T-cell (primary cell): ENCODE measurements around the gene MIOX. TPM values are rescaled to one million over a fixed set of nuclear protein-coding genes. Genes with fewer than 3 reads are reported as not detected.

ENCODE experiments used
- ATAC-seq, 4 experiments: fragments of 200-7000 bp in 3 of 4; fragments of 150-1000 bp in 1 of 4; cut with Tn5 transposase; replicated peaks in 1 of 4; 1 replicate in 3 of 4; 2 replicates in 1 of 4; pipeline ENCODE4 v1.10.0; 2021; ENCODE audit warnings: moderate library complexity in 3 of 4, mild to moderate bottlenecking in 2 of 4, moderate number of reproducible peaks in 1 of 4
- CTCF ChIA-PET, 2 donors: fragments of 300-600 bp; sonication (Branson Sonifier 250); formaldehyde crosslinking; loops; one replicate each; lab custom pipeline; 2022; ENCODE audit warnings: antibody characterized with exemption in 2 of 2; lab: Charles Lee
- POLR2A ChIA-PET, 2 donors: fragments of 300-600 bp; sonication (Branson Sonifier 250); formaldehyde crosslinking; loops; one replicate each; lab custom pipeline; 2022; ENCODE audit warnings: antibody characterized with exemption in 2 of 2; lab: Charles Lee
- DNase-seq, 35 experiments: peaks; one replicate each; pipeline versions ENCODE4 v3.0.0 to v3.0.0-alpha.2; 2013 to 2023
- H3K27ac ChIP-seq: one replicate; pipeline ENCODE4 v1.5.1; 2013; ENCODE audit warnings: low read length
- H3K27me3 ChIP-seq, 2 experiments: replicated peaks in 1 of 2; 1 replicate in 1 of 2; 2 replicates in 1 of 2; pipeline versions ENCODE4 v1.6.1 to v1.7.0; 2013; ENCODE audit warnings: low read length in 1 of 2, mixed read lengths in 1 of 2; ENCODE audit not compliant: control insufficient read depth in 2 of 2, insufficient read depth in 2 of 2; ENCODE audit errors: extremely low read depth in 1 of 2
- H3K36me3 ChIP-seq, 2 donors: 1 replicate in 1 of 2; 2 replicates in 1 of 2; pipeline versions ENCODE4 v1.6.1 to v1.7.0; 2013; ENCODE audit warnings: low read length in 1 of 2; ENCODE audit not compliant: control insufficient read depth in 2 of 2, insufficient read depth in 1 of 2; ENCODE audit errors: extremely low read depth in 1 of 2
- H3K4me1 ChIP-seq, 2 experiments: 1 replicate in 1 of 2; 2 replicates in 1 of 2; pipeline versions ENCODE4 v1.6.1 to v1.7.0; 2013; ENCODE audit warnings: low read length in 2 of 2, mixed read lengths in 1 of 2; ENCODE audit not compliant: insufficient read depth in 2 of 2, control insufficient read depth in 1 of 2; ENCODE audit errors: extremely low read depth in 1 of 2
- H3K4me3 ChIP-seq, 2 donors: 1 replicate in 1 of 2; 2 replicates in 1 of 2; pipeline versions ENCODE4 v1.5.1 to v1.7.0; 2013; ENCODE audit warnings: mild to moderate bottlenecking in 2 of 2, low read length in 1 of 2, moderate library complexity in 1 of 2; ENCODE audit not compliant: control insufficient read depth in 1 of 2; ENCODE audit errors: extremely low read depth in 1 of 2
- H3K9me3 ChIP-seq: 2 replicates; pipeline ENCODE4 v1.7.0; 2013
- H3K27ac Mint-ChIP-seq, 2 donors: one replicate each; pipeline ENCODE4 v1.8.0; 2020 to 2021; ENCODE audit warnings: mild to moderate bottlenecking in 2 of 2, mixed read lengths in 2 of 2
- H3K27me3 Mint-ChIP-seq, 2 donors: one replicate each; pipeline ENCODE4 v1.8.0; 2021 to 2022; ENCODE audit warnings: mixed read lengths in 2 of 2
- H3K36me3 Mint-ChIP-seq: one replicate; pipeline ENCODE4 v1.8.0; 2021; ENCODE audit warnings: mixed read lengths
- H3K4me1 Mint-ChIP-seq, 3 donors: one replicate each; pipeline ENCODE4 v1.8.0; 2020 to 2022; ENCODE audit warnings: mixed read lengths in 3 of 3, mild to moderate bottlenecking in 1 of 3
- H3K4me3 Mint-ChIP-seq, 3 donors: one replicate each; pipeline ENCODE4 v1.8.0; 2020 to 2022; ENCODE audit warnings: mild to moderate bottlenecking in 3 of 3, mixed read lengths in 3 of 3, moderate library complexity in 3 of 3
- H3K9me3 Mint-ChIP-seq, 3 donors: one replicate each; pipeline ENCODE4 v1.8.0; 2020 to 2022; ENCODE audit warnings: mixed read lengths in 3 of 3
- WGBS: methylation state at CpG from one replicate; pipeline ENCODE4 v1.1.5; 2013; ENCODE audit warnings: missing lambda C conversion rate; ENCODE audit not compliant: insufficient coverage; 5-methylcytosine and 5-hydroxymethylcytosine counted together
- total RNA-seq, 35 experiments: library from RNA in 6 of 35; stranded (reverse) in 6 of 35; fragments of 120-200 nt in 1 of 35; gene quantifications; one replicate each; pipeline versions ENCODE4 v1.2.1 to v1.2.4 and lab custom pipeline; 2013 to 2026

Gene MIOX
- total RNA-seq, 5 donors from 2014 or later (not counting 1 experiment from before 2014, with no cell fraction given): 0.36 to 0.70 (median 0.54) TPM; not detected in 1

GRCh38 chr22:50445071-50445879, 41.4 kb upstream of the MIOX start:
- CTCF ChIA-PET: no interaction called here
- H3K4me3 Mint-ChIP-seq: peak overlapping the region in 1 of 3 donors; percentile 52
- WGBS: 30% methylated on average over 3 of the region's 30 CpGs
- peaks cover 20 to 30% (median 28%) of the 10 kb centered on the region in 3 donors for H3K4me1 Mint-ChIP-seq
- no peaks in the 10 kb centered on the region for H3K9me3 Mint-ChIP-seq
- no peaks in the 10 kb centered on the region for H3K9me3 ChIP-seq
- DNase-seq (peak in 24 of 35 experiments; percentile 18 to 62 (median 34)), ATAC-seq (peak; percentile 43 to 50 (median 45))
- peak overlapping the region; percentile 43 for H3K27ac ChIP-seq
- POLR2A ChIA-PET: interaction anchor here in 1 of 2 donors (0.6 kb wide), 1 partner anchor 90 kb away, joined by 9 read pairs; no protein-coding TSS in a partner anchor
- H3K27me3 Mint-ChIP-seq: no peaks in the 10 kb centered on the region
- no peaks in the 10 kb centered on the region for H3K27me3 ChIP-seq
- H3K4me3 ChIP-seq: no peak overlapping the region
- peaks cover 14 to 47% of the 10 kb centered on the region in 2 donors for H3K36me3 ChIP-seq
- peaks cover 17% of the 10 kb centered on the region for H3K36me3 Mint-ChIP-seq
- peaks cover 8 to 55% of the 10 kb centered on the region in 2 experiments for H3K4me1 ChIP-seq
- H3K27ac Mint-ChIP-seq: peak overlapping the region; percentile 74 to 79

- no peaks in the 10 kb centered on the region for H3K9me3 ChIP-seq
- 91% methylated on average over 8 of the region's 17 CpGs for WGBS
- ATAC-seq (no peak), DNase-seq (no peak)
- no peaks in the 10 kb centered on the region for H3K27me3 ChIP-seq
- ChIA-PET CTCF (no interaction called here), POLR2A (interaction anchor here in 1 of 2 donors (0.6 kb wide), 1 partner anchor 38 kb away, joined by 7 read pairs; no protein-coding TSS in a partner anchor)
- H3K4me1 ChIP-seq: peaks cover 8 to 55% of the 10 kb centered on the region in 2 experiments
- H3K27me3 Mint-ChIP-seq: no peaks in the 10 kb centered on the region
- peak overlapping the region; percentile 74 to 79 for H3K27ac Mint-ChIP-seq
- H3K4me3 ChIP-seq: no peak overlapping the region
- peak overlapping the region in 1 of 3 donors; percentile 52 for H3K4me3 Mint-ChIP-seq
- peaks cover 20 to 48% of the 10 kb centered on the region in 2 donors for H3K36me3 ChIP-seq
- H3K27ac ChIP-seq: peak overlapping the region; percentile 43
- H3K4me1 Mint-ChIP-seq: peaks cover 21 to 33% (median 28%) of the 10 kb centered on the region in 3 donors
- peaks cover 20% of the 10 kb centered on the region for H3K36me3 Mint-ChIP-seq
- H3K9me3 Mint-ChIP-seq: no peaks in the 10 kb centered on the region
Observed at GRCh38 chr22:50445880-50446707, 40.6 kb upstream of the MIOX start.

DNA sequence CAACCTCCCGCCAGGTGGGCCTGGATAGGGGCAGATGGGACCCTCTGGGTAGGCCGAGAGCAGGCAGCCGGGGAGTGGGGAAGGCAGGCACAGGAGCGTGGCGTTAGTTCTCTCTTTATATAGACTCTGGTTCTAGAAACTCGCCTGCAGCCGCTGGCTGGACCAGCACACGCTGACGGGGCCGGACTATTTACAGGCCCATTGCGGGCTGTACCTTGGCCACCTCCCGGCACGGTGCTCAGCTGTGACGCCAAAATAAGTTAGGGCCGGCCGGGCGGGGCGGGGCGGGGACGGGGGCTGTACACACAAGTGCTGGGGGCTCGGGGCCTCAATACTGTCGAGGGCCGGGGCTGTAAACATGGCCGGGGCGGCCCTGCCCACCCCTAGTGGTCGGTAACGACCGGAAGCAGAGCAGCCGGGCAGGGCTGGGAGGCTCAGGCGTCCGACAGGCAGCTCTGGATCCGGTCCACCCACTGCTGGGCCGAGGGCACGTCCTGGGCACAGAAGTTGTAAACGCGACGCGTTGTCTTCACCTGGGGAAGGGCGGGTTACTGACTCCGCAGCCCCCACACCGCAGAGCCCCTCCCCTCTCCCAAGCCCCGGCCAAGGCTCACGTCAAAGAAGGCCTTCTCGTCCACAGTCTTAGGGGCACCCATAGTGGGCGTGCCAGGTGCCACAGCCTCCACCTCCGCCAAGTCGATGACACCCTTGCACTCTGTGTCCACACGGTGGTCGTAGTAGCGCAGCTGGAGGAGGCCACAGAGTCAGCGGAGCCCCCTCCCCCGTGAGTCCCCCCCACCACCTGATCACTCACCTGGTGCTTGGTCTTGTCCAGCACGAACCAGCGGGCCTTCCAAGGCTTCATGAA, 39.7 kb upstream of the MIOX start:
- Mint-ChIP-seq H3K4me1 (peaks cover 25 to 33% (median 31%) of the 10 kb centered on the region in 3 donors), H3K27ac (no peak overlapping the region), H3K9me3 (no peaks in the 10 kb centered on the region), H3K4me3 (no peak overlapping the region), H3K27me3 (no peaks in the 10 kb centered on the region), H3K36me3 (peaks cover 25% of the 10 kb centered on the region)
- no peaks in the 10 kb centered on the region for H3K27me3 ChIP-seq
- H3K36me3 ChIP-seq: peaks cover 20 to 47% of the 10 kb centered on the region in 2 donors
- CTCF ChIA-PET: no interaction called here
- no peaks in the 10 kb centered on the region for H3K9me3 ChIP-seq
- POLR2A ChIA-PET: interaction anchor here in 1 of 2 donors (0.6 kb wide), 1 partner anchor 39 kb away, joined by 7 read pairs; no protein-coding TSS in a partner anchor
- H3K4me3 ChIP-seq: no peak overlapping the region
- H3K27ac ChIP-seq: no peak overlapping the region
- 95% methylated on average over 40 of the region's 54 CpGs for WGBS
- no peak for DNase-seq
- ATAC-seq: no peak
- H3K4me1 ChIP-seq: peaks cover 8 to 55% of the 10 kb centered on the region in 2 experiments

- Histone ChIP-seq H3K36me3 (peaks cover 20 to 49% of the 10 kb centered on the region in 2 donors), H3K27ac (no peak overlapping the region), H3K4me1 (peaks cover 8 to 55% of the 10 kb centered on the region in 2 experiments), H3K9me3 (no peaks in the 10 kb centered on the region), H3K27me3 (no peaks in the 10 kb centered on the region), H3K4me3 (no peak overlapping the region)
- DNase-seq: no peak
- POLR2A ChIA-PET: no interaction called here
- peak overlapping the region in 1 of 2 donors; percentile 51 for H3K27ac Mint-ChIP-seq
- no peaks in the 10 kb centered on the region for H3K27me3 Mint-ChIP-seq
- peaks cover 28% of the 10 kb centered on the region for H3K36me3 Mint-ChIP-seq
- H3K4me1 Mint-ChIP-seq: peaks cover 25 to 35% (median 33%) of the 10 kb centered on the region in 3 donors
- H3K9me3 Mint-ChIP-seq: no peaks in the 10 kb centered on the region
- ATAC-seq: no peak
- H3K4me3 Mint-ChIP-seq: no peak overlapping the region
- CTCF ChIA-PET: no interaction called here
- WGBS: 88% methylated on average over 9 of the region's 27 CpGs
Observed at GRCh38 chr22:50447576-50448551, 38.8 kb upstream of the MIOX start.

GRCh38 chr22:50452649-50453048, 34.0 kb upstream of the MIOX start:
- Histone ChIP-seq H3K4me3 (no peak overlapping the region), H3K4me1 (peaks cover 0 to 18% of the 10 kb centered on the region in 2 experiments), H3K27me3 (no peaks in the 10 kb centered on the region), H3K36me3 (peaks cover 34 to 71% of the 10 kb centered on the region in 2 donors), H3K9me3 (no peaks in the 10 kb centered on the region), H3K27ac (no peak overlapping the region)
- Mint-ChIP-seq H3K4me3 (no peak overlapping the region), H3K9me3 (no peaks in the 10 kb centered on the region), H3K27ac (peak overlapping the region; percentile 33 to 77), H3K27me3 (no peaks in the 10 kb centered on the region), H3K4me1 (peaks cover 12 to 17% (median 14%) of the 10 kb centered on the region in 3 donors), H3K36me3 (peaks cover 37% of the 10 kb centered on the region)
- DNase-seq (no peak), ATAC-seq (no peak)
- ChIA-PET CTCF (interaction anchor here in 1 of 2 donors (0.5 to 0.6 kb wide), 2 partner anchors 10 to 184 kb away, joined by 3 read pairs; no protein-coding TSS in a partner anchor), POLR2A (no interaction called here)
- no CpG with 5 or more reads among the region's 5 CpGs for WGBS
